ENCODE measurements around the gene COL19A1.

The COL19A1 gene

DNA sequence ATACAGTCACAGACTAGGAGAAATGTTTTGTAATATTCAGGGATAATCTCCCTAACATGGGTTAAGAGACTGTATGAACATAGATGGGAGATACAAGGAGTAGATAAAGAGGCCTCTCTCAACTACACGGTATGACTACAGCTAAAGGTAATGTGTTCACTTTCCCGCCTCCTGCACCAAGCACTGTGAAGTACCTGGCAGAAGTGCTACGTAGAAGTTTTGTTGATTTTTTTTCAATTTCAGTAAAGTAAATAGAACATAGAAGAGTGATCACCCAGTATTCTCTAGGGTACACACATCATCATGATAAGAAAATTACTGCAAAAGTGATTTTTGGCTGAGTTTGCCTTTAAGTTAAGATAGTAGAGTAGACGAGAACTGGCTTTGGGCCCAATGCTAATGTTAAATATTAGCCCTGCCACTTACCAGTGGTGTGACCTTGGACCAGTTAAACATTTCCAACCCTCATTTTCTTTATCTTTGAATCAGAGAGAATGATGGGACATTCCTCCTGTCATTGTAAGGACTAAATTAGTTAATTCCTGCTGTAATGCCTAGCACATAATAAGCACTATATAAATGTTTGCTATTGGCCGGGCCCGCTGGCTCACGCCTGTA is 253.0 kb downstream of the COL19A1 start:
- in situ Hi-C loops (cut with MboI; ENCODE audit: low sequenced_read_pairs): no loop called here

- in situ Hi-C loops (cut with MboI; ENCODE audit: low sequenced_read_pairs): no loop called here
Measured at GRCh38 chr6:70124443-70124842, 258.1 kb downstream of the COL19A1 start.

DNA sequence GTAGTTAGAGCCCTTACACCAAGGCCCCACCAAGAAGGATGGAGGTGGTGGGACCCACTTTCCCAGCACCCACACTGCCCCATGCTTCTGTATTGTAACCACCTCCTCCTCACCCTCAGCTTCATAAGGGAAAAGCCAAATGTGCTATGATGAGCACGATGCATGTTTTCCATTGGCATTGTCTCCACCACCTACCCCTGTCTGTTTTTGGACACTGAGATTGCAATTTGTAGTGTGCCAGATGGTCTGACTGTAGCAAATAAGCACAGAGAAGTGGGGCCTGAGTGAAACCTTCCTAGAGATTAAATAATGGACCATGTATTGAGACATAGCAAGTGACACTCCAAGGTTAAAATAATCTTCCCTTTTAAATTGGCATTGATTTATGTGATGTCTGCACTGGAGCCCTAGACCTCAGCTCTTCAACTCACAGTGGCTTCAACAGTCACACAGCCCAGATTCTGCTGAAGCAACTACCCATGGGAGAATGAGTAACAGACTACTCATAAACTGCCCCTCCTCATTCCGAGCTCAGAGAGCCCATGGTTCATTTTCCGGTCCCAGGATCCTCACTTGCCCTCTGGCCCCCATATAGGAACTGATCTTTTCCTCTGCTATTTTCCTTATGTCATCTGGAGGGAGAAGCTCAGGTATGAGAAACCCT is 258.7 kb downstream of the COL19A1 start:
- in situ Hi-C loops (cut with MboI; ENCODE audit: low sequenced_read_pairs): no loop called here

GRCh38 chr6:70125602-70126001 is 259.2 kb downstream of the COL19A1 start:
- in situ Hi-C loops (cut with MboI; ENCODE audit: low sequenced_read_pairs): no loop called here

- in situ Hi-C loops (cut with MboI; ENCODE audit: low sequenced_read_pairs): no loop called here
Measured at GRCh38 chr6:70129341-70129740, 263.0 kb downstream of the COL19A1 start.

DNA sequence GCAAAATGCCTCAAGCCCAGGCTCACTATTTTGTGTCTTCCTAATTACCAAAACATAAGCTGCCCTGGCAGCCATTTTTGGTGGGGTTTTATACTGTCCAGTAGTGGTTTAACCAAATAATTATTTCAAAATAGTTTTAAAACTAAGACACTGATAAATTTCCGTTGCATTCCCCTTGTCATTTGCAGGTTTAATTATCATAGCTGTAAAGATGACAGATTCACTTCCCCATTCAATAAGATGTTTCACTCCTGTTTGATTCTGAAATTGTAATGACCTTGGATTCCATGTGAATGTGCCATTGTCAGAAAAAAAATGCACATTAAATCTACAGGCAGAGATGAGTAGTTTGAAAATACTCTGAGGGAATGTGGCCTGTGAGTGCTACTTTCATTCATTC is 264.5 kb downstream of the COL19A1 start:
- in situ Hi-C loops (cut with MboI; ENCODE audit: low sequenced_read_pairs): no loop called here

- in situ Hi-C loops (cut with MboI; ENCODE audit: low sequenced_read_pairs): no loop called here
Measured at GRCh38 chr6:70131528-70131927, 265.2 kb downstream of the COL19A1 start.

DNA sequence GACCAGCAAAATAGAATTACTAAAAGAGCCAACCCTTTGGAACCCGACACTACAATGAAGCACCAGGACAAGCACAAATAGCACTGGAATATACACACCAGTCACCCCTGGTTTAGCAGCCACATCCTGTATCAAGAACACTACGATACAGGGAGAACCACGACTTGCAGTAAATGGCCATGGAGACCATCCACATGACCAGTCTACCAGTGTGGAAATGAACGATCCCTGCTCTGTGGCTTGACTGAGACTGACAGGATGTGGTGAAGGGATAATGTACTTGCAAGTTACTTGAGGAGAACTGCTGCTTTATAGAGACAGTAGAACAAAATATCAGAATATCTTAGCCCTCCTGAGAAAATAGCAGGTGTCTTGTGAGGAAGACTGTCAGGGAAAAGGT is 266.9 kb downstream of the COL19A1 start:
- in situ Hi-C loops (cut with MboI; ENCODE audit: low sequenced_read_pairs): no loop called here

DNA sequence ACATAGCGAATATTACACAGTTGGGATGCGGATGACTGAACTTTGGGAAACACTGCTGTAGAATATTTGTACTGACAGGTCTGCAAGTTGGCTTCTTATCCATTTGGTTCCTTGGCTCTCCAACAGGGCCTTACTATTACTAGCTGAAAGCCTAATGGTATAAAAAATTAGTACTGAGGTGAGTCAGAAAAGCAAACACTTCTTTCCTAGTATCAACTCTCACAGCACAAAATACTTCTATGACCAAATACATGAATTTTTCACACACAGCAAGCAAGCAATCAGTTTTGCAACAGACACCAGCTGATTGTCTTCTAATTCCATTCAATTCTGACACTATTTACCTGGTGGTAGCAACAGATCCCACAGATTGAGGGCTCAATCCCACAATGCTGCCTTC is 268.2 kb downstream of the COL19A1 start:
- in situ Hi-C loops (cut with MboI; ENCODE audit: low sequenced_read_pairs): no loop called here

- in situ Hi-C loops (cut with MboI; ENCODE audit: low sequenced_read_pairs): no loop called here
Measured at GRCh38 chr6:70135219-70136160, 269.1 kb downstream of the COL19A1 start.

- in situ Hi-C loops (cut with MboI; ENCODE audit: low sequenced_read_pairs): no loop called here
Measured at GRCh38 chr6:70136996-70137395, 270.6 kb downstream of the COL19A1 start.

DNA sequence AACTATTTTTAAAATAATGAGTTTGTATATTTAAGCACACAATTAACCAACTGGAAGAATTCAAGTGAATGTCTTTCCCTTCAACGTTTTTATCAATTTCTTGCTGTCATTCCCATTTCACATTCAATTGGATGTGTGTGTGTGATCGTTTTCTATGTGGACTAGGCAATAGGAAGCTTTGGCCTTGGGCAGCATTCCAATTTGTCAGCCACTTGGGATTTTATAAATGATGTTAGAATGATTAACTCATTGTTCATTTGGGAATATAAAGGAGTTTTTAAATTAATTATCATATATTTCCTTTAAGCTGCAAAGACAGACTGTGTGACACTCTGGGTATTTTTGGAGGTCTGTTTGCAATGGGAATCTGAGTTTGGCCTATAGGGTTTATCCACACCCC is 274.1 kb downstream of the COL19A1 start:
- in situ Hi-C loops (cut with MboI; ENCODE audit: low sequenced_read_pairs): no loop called here

GRCh38 chr6:70142034-70142433 is 275.7 kb downstream of the COL19A1 start:
- in situ Hi-C loops (cut with MboI; ENCODE audit: low sequenced_read_pairs): no loop called here

- in situ Hi-C loops (cut with MboI; ENCODE audit: low sequenced_read_pairs): no loop called here
Measured at GRCh38 chr6:70145178-70145577, 278.8 kb downstream of the COL19A1 start.

GRCh38 chr6:70149209-70149788 is 282.9 kb downstream of the COL19A1 start:
- in situ Hi-C loops (cut with MboI; ENCODE audit: low sequenced_read_pairs): no loop called here

DNA sequence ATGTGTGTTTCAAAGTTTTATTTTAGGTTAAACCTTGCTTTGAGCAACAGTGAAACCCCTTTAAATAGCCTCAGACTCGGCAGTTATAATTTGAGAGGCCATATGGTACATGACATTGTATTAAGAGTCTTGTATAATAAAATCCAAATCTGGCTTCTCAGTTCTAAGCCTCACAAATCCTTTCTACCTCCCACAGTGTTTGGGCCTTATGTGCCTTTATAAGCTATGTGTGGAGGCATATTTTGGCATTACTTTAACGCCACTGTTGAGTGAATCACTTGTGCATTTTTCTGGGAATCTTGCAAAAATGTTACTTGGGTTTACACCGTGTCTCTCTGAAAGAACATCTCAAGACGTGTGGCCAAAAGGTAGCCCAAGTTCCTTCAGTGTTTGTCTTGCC is 284.2 kb downstream of the COL19A1 start:
- in situ Hi-C loops (cut with MboI; ENCODE audit: low sequenced_read_pairs): no loop called here

GRCh38 chr6:70151616-70152015 is 285.3 kb downstream of the COL19A1 start:
- in situ Hi-C loops (cut with MboI; ENCODE audit: low sequenced_read_pairs): no loop called here

DNA sequence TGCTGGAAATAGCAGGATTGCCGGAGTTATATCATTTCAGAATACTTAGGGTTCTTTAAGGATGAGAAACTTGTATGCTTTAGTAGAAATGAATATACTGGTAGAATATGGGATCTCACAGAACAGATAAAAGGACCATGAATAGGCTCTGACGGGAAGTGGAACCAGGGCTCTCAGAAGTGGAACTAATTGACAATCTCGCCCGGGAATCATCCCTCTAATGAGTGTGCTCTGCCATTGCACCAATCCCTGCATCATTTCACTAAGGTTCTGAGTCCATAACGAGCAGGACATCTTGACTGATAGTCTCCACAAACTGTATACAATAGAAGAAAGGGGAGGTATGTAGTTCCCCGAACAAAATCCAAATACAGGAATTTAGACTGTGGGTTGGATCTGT is 286.4 kb downstream of the COL19A1 start:
- in situ Hi-C loops (cut with MboI; ENCODE audit: low sequenced_read_pairs): no loop called here

- in situ Hi-C loops (cut with MboI; ENCODE audit: low sequenced_read_pairs): no loop called here
Measured at GRCh38 chr6:70157086-70157485, 290.7 kb downstream of the COL19A1 start.

- in situ Hi-C loops (cut with MboI; ENCODE audit: low sequenced_read_pairs): no loop called here
Measured at GRCh38 chr6:70160276-70160675, 293.9 kb downstream of the COL19A1 start.

- in situ Hi-C loops (cut with MboI; ENCODE audit: low sequenced_read_pairs): no loop called here
Measured at GRCh38 chr6:70162972-70163371, 296.6 kb downstream of the COL19A1 start.
